ENCODE data around the gene SMURF2.

SMURF2 gene

DNA sequence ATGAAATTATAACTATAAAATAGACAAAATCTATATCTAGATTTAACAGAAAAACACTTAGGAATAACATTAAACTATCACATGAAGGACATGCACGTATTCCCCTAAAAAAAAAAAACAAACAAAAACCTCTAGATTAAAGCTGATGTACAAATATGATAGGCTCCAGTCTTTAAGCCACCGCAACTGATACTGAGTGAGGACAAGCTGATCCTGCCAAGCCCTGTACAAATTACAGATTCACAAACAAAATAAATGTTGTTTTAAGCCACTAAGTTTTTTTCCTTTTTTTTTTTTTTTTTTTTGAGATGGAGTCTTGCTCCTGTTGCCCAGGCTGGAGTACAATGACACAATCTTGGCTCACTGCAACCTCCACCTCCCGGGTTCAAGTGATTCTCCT is 35.3 kb downstream of the SMURF2 start:
- DNase-seq (ENCODE audit: extremely low spot score): no peak
- POLR2A ChIA-PET: no interaction called here
- TF ChIP-seq TARDBP (IDR thresholded peaks at IDR 0.05): no peak
- TF ChIP-seq CTBP1 (IDR thresholded peaks at IDR 0.05; ENCODE audit: borderline replicate concordance): no peak
- TF ChIP-seq FOXA1 (IDR thresholded peaks at IDR 0.05): no peak
- no peak for TF ChIP-seq FOXM1 (IDR thresholded peaks at IDR 0.05; ENCODE audit: borderline replicate concordance)
- no peak for TF ChIP-seq LEF1 (IDR thresholded peaks at IDR 0.05; ENCODE audit: borderline replicate concordance)
- TF ChIP-seq ARNT (IDR thresholded peaks at IDR 0.05): no peak
- CTCF ChIA-PET: no interaction called here

DNA sequence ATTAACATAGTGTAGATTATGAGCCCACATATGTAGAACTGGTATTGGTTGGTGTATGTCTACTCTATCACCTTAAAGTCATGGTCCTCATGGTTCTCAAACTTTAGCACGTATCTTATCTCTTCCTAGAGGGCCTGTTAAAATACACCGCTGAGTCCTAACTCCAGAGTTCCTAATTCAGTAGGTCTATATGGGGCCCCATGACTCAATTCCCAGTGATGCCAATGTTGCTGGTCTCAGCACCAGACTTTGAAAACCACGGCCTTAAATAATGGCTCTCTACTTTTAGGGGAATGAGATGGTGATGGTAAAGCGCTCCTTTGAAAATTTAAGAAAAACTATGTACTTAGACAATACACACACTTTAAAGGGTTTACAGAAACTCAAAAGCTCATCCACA is 36.6 kb downstream of the SMURF2 start:
- POLR2A ChIA-PET: no interaction called here
- CTCF ChIA-PET: no interaction called here
- DNase-seq (ENCODE audit: extremely low spot score): no peak
- TF ChIP-seq NFRKB (IDR thresholded peaks at IDR 0.05) (no peak), PKNOX1 (IDR thresholded peaks at IDR 0.05) (no peak), SUZ12 (IDR thresholded peaks at IDR 0.05) (no peak), FOXA1 (IDR thresholded peaks at IDR 0.05) (no peak), ARNT (IDR thresholded peaks at IDR 0.05) (no peak), BHLHE40 (IDR thresholded peaks at IDR 0.05; ENCODE audit: borderline replicate concordance) (no peak), CTBP1 (IDR thresholded peaks at IDR 0.05; ENCODE audit: borderline replicate concordance) (no peak), FOXM1 (IDR thresholded peaks at IDR 0.05; ENCODE audit: borderline replicate concordance) (no peak), SP1 (IDR thresholded peaks at IDR 0.05) (no peak), FOXK2 (IDR thresholded peaks at IDR 0.05) (no peak)

DNA sequence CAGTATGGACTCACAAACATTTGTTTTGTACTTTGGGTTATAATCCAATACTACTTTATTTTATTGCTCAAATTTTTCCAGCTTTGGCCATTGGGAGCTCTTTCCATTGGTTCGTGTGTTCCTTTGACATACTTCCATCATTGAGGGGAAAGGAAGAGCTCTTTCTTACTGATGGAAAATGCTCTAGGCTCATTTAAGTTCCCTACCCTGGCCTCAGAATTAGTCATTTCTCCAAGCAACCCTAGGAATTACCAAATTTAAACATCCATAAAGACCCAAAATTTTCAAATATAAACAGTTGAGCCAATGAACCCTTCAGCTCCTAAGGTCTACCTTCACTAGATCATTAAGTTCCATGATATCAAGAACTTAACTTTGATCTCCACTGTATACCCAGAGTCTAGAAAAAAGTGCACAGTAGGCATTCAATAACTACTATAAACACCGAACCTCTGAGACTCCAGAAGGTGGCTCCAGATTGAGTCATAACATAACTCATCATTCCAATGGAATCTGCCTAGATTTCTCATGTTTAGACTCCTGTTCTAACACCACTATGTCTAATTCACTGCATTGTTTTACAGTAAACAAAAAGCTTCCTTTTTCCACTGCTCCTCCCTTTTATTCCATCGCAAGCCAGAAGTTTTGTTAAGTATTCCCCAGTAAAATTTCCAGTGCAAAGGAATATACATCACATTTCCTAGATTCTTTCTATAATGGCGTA is 39.0 kb downstream of the SMURF2 start:
- ChIA-PET CTCF (interaction anchor here (0.6 to 0.9 kb wide), 2 partner anchors 202 to 221 kb away, joined by 3 read pairs; no protein-coding TSS in a partner anchor), POLR2A (no interaction called here)
- TF ChIP-seq CTBP1 (IDR thresholded peaks at IDR 0.05; ENCODE audit: borderline replicate concordance) (no peak), L3MBTL2 (conservative IDR thresholded peaks at IDR 0.05) (no peak), TARDBP (IDR thresholded peaks at IDR 0.05) (no peak), FOXM1 (IDR thresholded peaks at IDR 0.05; ENCODE audit: borderline replicate concordance) (no peak), ELF4 (IDR thresholded peaks at IDR 0.05) (no peak), ARNT (IDR thresholded peaks at IDR 0.05) (no peak), FOXK2 (IDR thresholded peaks at IDR 0.05) (no peak), NFRKB (IDR thresholded peaks at IDR 0.05) (no peak), LEF1 (IDR thresholded peaks at IDR 0.05; ENCODE audit: borderline replicate concordance) (no peak), SUZ12 (IDR thresholded peaks at IDR 0.05) (no peak), BHLHE40 (IDR thresholded peaks at IDR 0.05; ENCODE audit: borderline replicate concordance) (no peak), HDGF (IDR thresholded peaks at IDR 0.05; ENCODE audit: borderline replicate concordance) (no peak), FOXA1 (IDR thresholded peaks at IDR 0.05) (no peak)
- DNase-seq (ENCODE audit: extremely low spot score): no peak

DNA sequence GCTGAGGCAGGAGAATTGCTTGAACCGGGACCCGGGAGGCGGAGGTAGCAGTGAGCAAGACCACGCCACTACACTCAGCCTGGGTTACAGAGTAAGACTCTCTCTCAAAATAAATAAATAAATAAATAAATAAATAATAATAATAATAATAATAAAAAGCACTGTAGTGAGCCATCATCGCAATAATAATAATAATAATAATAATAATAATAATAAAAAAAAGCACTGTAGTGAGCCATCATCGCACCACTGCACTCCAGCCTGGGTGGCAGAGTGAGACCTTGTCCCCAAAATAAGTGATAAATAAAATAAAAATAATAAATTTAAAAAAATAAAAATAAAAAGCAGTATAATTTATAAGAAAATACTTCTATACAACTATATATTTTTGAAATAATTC is 40.3 kb downstream of the SMURF2 start:
- DNase-seq (ENCODE audit: extremely low spot score): no peak
- CTCF ChIA-PET: interaction anchor here (0.6 to 0.7 kb wide), 2 partner anchors 28 to 114 kb away, joined by 3 to 5 read pairs; no protein-coding TSS in a partner anchor
- TF ChIP-seq SP1 (IDR thresholded peaks at IDR 0.05) (no peak), FOXA1 (IDR thresholded peaks at IDR 0.05) (no peak), FOXM1 (IDR thresholded peaks at IDR 0.05; ENCODE audit: borderline replicate concordance) (no peak), FOXK2 (IDR thresholded peaks at IDR 0.05) (no peak), BHLHE40 (IDR thresholded peaks at IDR 0.05; ENCODE audit: borderline replicate concordance) (no peak), PKNOX1 (IDR thresholded peaks at IDR 0.05) (no peak), ZNF384 (IDR thresholded peaks at IDR 0.05) (no peak), LEF1 (IDR thresholded peaks at IDR 0.05; ENCODE audit: borderline replicate concordance) (no peak), HDGF (IDR thresholded peaks at IDR 0.05; ENCODE audit: borderline replicate concordance) (no peak), CTBP1 (IDR thresholded peaks at IDR 0.05; ENCODE audit: borderline replicate concordance) (no peak), ARNT (IDR thresholded peaks at IDR 0.05) (no peak), ELF4 (IDR thresholded peaks at IDR 0.05) (no peak), NFRKB (IDR thresholded peaks at IDR 0.05) (no peak)
- POLR2A ChIA-PET: no interaction called here

- TF ChIP-seq ELF4 (IDR thresholded peaks at IDR 0.05) (no peak), LEF1 (IDR thresholded peaks at IDR 0.05; ENCODE audit: borderline replicate concordance) (no peak), FOXM1 (IDR thresholded peaks at IDR 0.05; ENCODE audit: borderline replicate concordance) (no peak), FOXK2 (IDR thresholded peaks at IDR 0.05) (no peak), L3MBTL2 (conservative IDR thresholded peaks at IDR 0.05) (no peak), HDGF (IDR thresholded peaks at IDR 0.05; ENCODE audit: borderline replicate concordance) (no peak), ARNT (IDR thresholded peaks at IDR 0.05) (no peak), ZNF384 (IDR thresholded peaks at IDR 0.05) (no peak), FOXA1 (IDR thresholded peaks at IDR 0.05) (no peak), NFRKB (IDR thresholded peaks at IDR 0.05) (no peak), SP1 (IDR thresholded peaks at IDR 0.05) (no peak), CTBP1 (IDR thresholded peaks at IDR 0.05; ENCODE audit: borderline replicate concordance) (no peak)
- DNase-seq (ENCODE audit: extremely low spot score): no peak
- ChIA-PET POLR2A (no interaction called here), CTCF (no interaction called here)
These were observed 43.3 kb downstream of the SMURF2 start for GRCh38 chr17:64618848-64619247.

DNA sequence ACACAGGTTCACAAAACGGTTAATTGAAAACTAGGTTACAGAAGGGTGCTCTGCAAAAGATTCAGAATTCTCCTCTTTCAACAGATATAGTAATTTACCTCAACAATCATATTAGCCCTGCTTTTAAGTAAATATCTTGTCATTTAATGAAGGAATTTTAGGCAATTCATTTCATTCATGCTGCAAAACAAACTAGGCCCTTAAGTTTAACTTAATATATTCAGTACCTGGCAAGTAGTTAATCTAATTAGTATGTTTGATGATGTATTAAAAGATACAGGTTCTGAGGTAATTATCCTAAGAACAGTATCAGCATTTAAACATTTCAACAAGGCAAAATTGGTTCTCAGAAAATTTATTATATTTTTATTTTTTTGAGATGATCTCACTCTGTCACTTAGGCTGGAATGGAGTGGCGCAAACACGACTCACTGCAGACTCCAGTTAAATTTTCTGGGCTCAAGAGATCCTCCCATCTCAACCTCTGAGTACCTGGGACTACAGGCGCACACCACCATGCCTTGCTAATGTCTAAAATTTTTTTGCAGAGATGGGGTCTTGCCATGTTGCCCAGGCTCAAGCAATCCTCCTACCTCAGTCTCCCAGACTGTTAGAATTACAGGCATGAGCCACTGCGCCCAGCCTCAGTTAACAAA is 44.9 kb downstream of the SMURF2 start:
- TF ChIP-seq FOXA1 (IDR thresholded peaks at IDR 0.05): no peak
- no peak for TF ChIP-seq ELF4 (IDR thresholded peaks at IDR 0.05)
- TF ChIP-seq NFRKB (IDR thresholded peaks at IDR 0.05): no peak
- no peak for TF ChIP-seq HDGF (IDR thresholded peaks at IDR 0.05; ENCODE audit: borderline replicate concordance)
- TF ChIP-seq L3MBTL2 (conservative IDR thresholded peaks at IDR 0.05): no peak
- TF ChIP-seq TARDBP (IDR thresholded peaks at IDR 0.05): no peak
- TF ChIP-seq LEF1 (IDR thresholded peaks at IDR 0.05; ENCODE audit: borderline replicate concordance): no peak
- TF ChIP-seq SP1 (IDR thresholded peaks at IDR 0.05): no peak
- TF ChIP-seq CTBP1 (IDR thresholded peaks at IDR 0.05; ENCODE audit: borderline replicate concordance): no peak
- TF ChIP-seq ARNT (IDR thresholded peaks at IDR 0.05): no peak
- TF ChIP-seq FOXK2 (IDR thresholded peaks at IDR 0.05): no peak
- TF ChIP-seq PKNOX1 (IDR thresholded peaks at IDR 0.05): no peak
- TF ChIP-seq ZNF384 (IDR thresholded peaks at IDR 0.05): no peak
- no peak for DNase-seq (ENCODE audit: extremely low spot score)
- ChIA-PET POLR2A (no interaction called here), CTCF (no interaction called here)
